ENCODE data around the gene SPATS1. TPM values are rescaled to one million over a fixed set of nuclear protein-coding genes. Genes with fewer than 3 reads are reported as not detected.

The SPATS1 gene
- total RNA-seq, 4 donors from 2014 or later = not detected

- intact Hi-C loops (cut with DNase I; ENCODE audit: low total_unique reads) (no loop called here), in situ Hi-C loops (cut with MboI; ENCODE audit: low sequenced_read_pairs in 4 of 4) (no loop called here)
- peaks cover 0 to 57% of the 10 kb centered on the region in 2 donors for H3K36me3 ChIP-seq
- H3K27ac ChIP-seq = no peak overlapping the region
- H3K4me3 ChIP-seq = no peak overlapping the region
- TF ChIP-seq POLR2A (IDR thresholded peaks at IDR 0.05) = no peak
- TF ChIP-seq CTCF (IDR thresholded peaks at IDR 0.05 in 4 of 5, conservative IDR thresholded peaks at IDR 0.05 in 1 of 5) = no peak
- DNase-seq (no peak), ATAC-seq (no peak)
- H3K9me3 ChIP-seq = no peaks in the 10 kb centered on the region
- peaks cover 5 to 7% of the 10 kb centered on the region in 2 donors for H3K4me1 ChIP-seq
- H3K27me3 ChIP-seq = peaks cover 12 to 22% (median 15%) of the 10 kb centered on the region in 3 donors
Measured at GRCh38 chr6:44301106-44301505, 41.3 kb upstream of the SPATS1 start.

- Histone ChIP-seq H3K36me3 (peaks cover 0 to 64% of the 10 kb centered on the region in 2 donors), H3K9me3 (no peaks in the 10 kb centered on the region), H3K4me1 (peaks cover 5 to 6% of the 10 kb centered on the region in 2 donors), H3K27ac (no peak overlapping the region), H3K27me3 (peaks cover 4 to 14% (median 6%) of the 10 kb centered on the region in 3 donors), H3K4me3 (no peak overlapping the region)
- DNase-seq (no peak), ATAC-seq (no peak)
- intact Hi-C loops (cut with DNase I; ENCODE audit: low total_unique reads) = no loop called here
- in situ Hi-C loops (cut with MboI; ENCODE audit: low sequenced_read_pairs in 4 of 4) = no loop called here
- no peak for TF ChIP-seq CTCF (IDR thresholded peaks at IDR 0.05 in 4 of 5, conservative IDR thresholded peaks at IDR 0.05 in 1 of 5)
- no peak for TF ChIP-seq POLR2A (IDR thresholded peaks at IDR 0.05)
Measured at GRCh38 chr6:44301782-44302564, 40.5 kb upstream of the SPATS1 start.

- H3K4me1 ChIP-seq = peaks cover 0 to 2% of the 10 kb centered on the region in 2 donors
- DNase-seq = no peak
- intact Hi-C loops (cut with DNase I; ENCODE audit: low total_unique reads) = no loop called here
Measured at GRCh38 chr6:44302856-44303255, 39.6 kb upstream of the SPATS1 start.

GRCh38 chr6:44303842-44304241, 38.6 kb upstream of the SPATS1 start:
- peaks cover 0 to 74% of the 10 kb centered on the region in 2 donors for H3K36me3 ChIP-seq
- H3K9me3 ChIP-seq = no peaks in the 10 kb centered on the region
- H3K4me1 ChIP-seq = no peaks in the 10 kb centered on the region
- no peak overlapping the region for H3K4me3 ChIP-seq
- in situ Hi-C loops (cut with MboI; ENCODE audit: low sequenced_read_pairs in 4 of 4) (no loop called here), intact Hi-C loops (cut with DNase I; ENCODE audit: low total_unique reads) (loop anchor here (2.0 kb wide), 1 partner anchor 35 kb away; no protein-coding TSS in a partner anchor)
- ATAC-seq = no peak
- H3K27me3 ChIP-seq = no peaks in the 10 kb centered on the region
- TF ChIP-seq POLR2A (IDR thresholded peaks at IDR 0.05) = no peak
- TF ChIP-seq CTCF (IDR thresholded peaks at IDR 0.05 in 4 of 5, conservative IDR thresholded peaks at IDR 0.05 in 1 of 5) = no peak
- no peak for DNase-seq
- no peak overlapping the region for H3K27ac ChIP-seq

More at GRCh38 chr6:44302856-44303255, 39.6 kb upstream of the SPATS1 start:
- no peak for TF ChIP-seq CTCF (IDR thresholded peaks at IDR 0.05 in 4 of 5, conservative IDR thresholded peaks at IDR 0.05 in 1 of 5)
- no peak for TF ChIP-seq POLR2A (IDR thresholded peaks at IDR 0.05)
- peaks cover 0 to 5% (median 0%) of the 10 kb centered on the region in 3 donors for H3K27me3 ChIP-seq
- in situ Hi-C loops (cut with MboI; ENCODE audit: low sequenced_read_pairs in 4 of 4) = no loop called here
- peaks cover 0 to 71% of the 10 kb centered on the region in 2 donors for H3K36me3 ChIP-seq
- no peak overlapping the region for H3K27ac ChIP-seq
- no peak overlapping the region for H3K4me3 ChIP-seq
- no peaks in the 10 kb centered on the region for H3K9me3 ChIP-seq
- no peak for ATAC-seq

All from gastrocnemius medialis (tissue), 4 donors.